ENCODE data around the gene NEK1. TPM values are rescaled to one million over a fixed set of nuclear protein-coding genes. Genes with fewer than 3 reads are reported as not detected.

The NEK1 gene
- total and polyA plus RNA-seq, 2 experiments from 2014 or later, result 9.3 to 19.5 TPM

DNA sequence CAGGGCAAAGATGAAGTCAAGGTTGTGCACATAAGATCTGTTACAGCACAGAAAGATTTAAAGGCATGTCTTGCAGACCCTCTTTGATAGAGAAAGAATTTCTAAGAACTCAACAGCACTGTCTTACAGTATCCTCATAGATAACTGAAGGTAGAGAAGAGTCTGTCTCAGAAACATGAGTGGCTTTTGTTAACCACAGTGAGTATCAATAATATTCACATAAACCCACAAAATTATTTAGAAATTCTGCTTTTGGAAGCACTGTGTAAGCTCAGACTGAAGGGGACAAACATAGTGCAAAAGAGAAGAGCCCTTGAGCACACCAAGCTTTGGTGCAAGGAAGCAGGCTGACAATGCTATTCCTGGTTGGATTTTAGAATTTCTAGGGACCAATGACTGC lies 175.6 kb downstream of the NEK1 start (continued):
- TF ChIP-seq CREB1 (CRISPR knock-in tag; IDR thresholded peaks at IDR 0.05; ENCODE audit: low read depth), result no peak
- TF ChIP-seq, protein P1, sequence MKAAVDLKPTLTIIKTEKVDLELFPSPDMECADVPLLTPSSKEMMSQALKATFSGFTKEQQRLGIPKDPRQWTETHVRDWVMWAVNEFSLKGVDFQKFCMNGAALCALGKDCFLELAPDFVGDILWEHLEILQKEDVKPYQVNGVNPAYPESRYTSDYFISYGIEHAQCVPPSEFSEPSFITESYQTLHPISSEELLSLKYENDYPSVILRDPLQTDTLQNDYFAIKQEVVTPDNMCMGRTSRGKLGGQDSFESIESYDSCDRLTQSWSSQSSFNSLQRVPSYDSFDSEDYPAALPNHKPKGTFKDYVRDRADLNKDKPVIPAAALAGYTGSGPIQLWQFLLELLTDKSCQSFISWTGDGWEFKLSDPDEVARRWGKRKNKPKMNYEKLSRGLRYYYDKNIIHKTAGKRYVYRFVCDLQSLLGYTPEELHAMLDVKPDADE (IDR thresholded peaks at IDR 0.05), result no peak
- no peak for TF ChIP-seq ZNF331 (CRISPR knock-in tag; IDR thresholded peaks at IDR 0.05; ENCODE audit: low read depth)
- no peak for TF ChIP-seq POLR2AphosphoS5 (IDR thresholded peaks at IDR 0.05; ENCODE audit: low read depth)
- TF ChIP-seq, protein P2, sequence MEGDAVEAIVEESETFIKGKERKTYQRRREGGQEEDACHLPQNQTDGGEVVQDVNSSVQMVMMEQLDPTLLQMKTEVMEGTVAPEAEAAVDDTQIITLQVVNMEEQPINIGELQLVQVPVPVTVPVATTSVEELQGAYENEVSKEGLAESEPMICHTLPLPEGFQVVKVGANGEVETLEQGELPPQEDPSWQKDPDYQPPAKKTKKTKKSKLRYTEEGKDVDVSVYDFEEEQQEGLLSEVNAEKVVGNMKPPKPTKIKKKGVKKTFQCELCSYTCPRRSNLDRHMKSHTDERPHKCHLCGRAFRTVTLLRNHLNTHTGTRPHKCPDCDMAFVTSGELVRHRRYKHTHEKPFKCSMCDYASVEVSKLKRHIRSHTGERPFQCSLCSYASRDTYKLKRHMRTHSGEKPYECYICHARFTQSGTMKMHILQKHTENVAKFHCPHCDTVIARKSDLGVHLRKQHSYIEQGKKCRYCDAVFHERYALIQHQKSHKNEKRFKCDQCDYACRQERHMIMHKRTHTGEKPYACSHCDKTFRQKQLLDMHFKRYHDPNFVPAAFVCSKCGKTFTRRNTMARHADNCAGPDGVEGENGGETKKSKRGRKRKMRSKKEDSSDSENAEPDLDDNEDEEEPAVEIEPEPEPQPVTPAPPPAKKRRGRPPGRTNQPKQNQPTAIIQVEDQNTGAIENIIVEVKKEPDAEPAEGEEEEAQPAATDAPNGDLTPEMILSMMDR (conservative IDR thresholded peaks at IDR 0.05; ENCODE audit: low read depth in 2 of 2), result no peak

DNA sequence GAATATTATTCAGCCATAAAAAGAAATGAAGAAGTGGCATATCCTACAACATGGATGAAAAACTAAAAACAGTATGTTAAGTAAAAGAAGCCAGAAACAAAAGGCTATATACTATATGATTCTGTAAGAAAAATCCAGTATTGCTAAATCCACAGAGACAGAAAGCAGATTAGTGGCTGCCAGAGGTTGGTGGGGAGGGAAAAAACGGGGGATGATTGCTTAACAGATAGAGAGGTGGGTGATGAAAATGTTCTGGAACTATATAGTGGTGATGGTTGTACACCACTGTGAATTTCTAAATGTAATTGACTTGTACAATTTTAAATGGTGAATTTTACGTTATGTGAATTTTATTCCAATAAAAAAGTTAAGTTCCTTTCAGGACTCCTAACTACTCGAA lies 184.0 kb downstream of the NEK1 start:
- H3K4me3 ChIP-seq, result no peak overlapping the region
- Mint-ChIP-seq H3K4me3 (no peak overlapping the region), H3K9me3 (no peaks in the 10 kb centered on the region), H3K27ac (no peak overlapping the region), H3K27me3 (ENCODE audit: insufficient read depth, low read depth, poor library complexity) (no peaks in the 10 kb centered on the region), H3K36me3 (ENCODE audit: low read depth) (no peaks in the 10 kb centered on the region), H3K4me1 (no peaks in the 10 kb centered on the region)
- H3K79me2 ChIP-seq (replicated peaks; ENCODE audit: insufficient read depth), result no peaks in the 10 kb centered on the region
- no peak overlapping the region for H3K27ac ChIP-seq (ENCODE audit: low read depth)
- no peak overlapping the region for H3K4me2 ChIP-seq
- no peaks in the 10 kb centered on the region for H3F3A ChIP-seq (replicated peaks; ENCODE audit: low read depth)
- no peaks in the 10 kb centered on the region for H3K27me3 ChIP-seq (ENCODE audit: insufficient read depth)
- H4K20me1 ChIP-seq (replicated peaks; ENCODE audit: insufficient read depth), result no peaks in the 10 kb centered on the region
- H2AFZ ChIP-seq, result no peak overlapping the region
- H3K36me3 ChIP-seq (ENCODE audit: insufficient read depth), result no peaks in the 10 kb centered on the region
- H3K9me2 ChIP-seq (ENCODE audit: insufficient read depth), result no peaks in the 10 kb centered on the region
- ATAC-seq, result no peak
- no peak for DNase-seq (ENCODE audit: low spot score)
- no peaks in the 10 kb centered on the region for H3K4me1 ChIP-seq (ENCODE audit: insufficient read depth)
- TF ChIP-seq STAT1 (IDR thresholded peaks at IDR 0.05; ENCODE audit: unreplicated experiment), result no peak
- TF ChIP-seq EZH2 (IDR thresholded peaks at IDR 0.05; ENCODE audit: low read depth, unreplicated experiment), result no peak
- TF ChIP-seq JUNB (IDR thresholded peaks at IDR 0.05; ENCODE audit: unreplicated experiment), result no peak
- TF ChIP-seq EZH2phosphoT487 (IDR thresholded peaks at IDR 0.05; ENCODE audit: unreplicated experiment), result no peak
- TF ChIP-seq, protein P2 (conservative IDR thresholded peaks at IDR 0.05; ENCODE audit: low read depth in 2 of 2), result no peak
- TF ChIP-seq, protein P3, sequence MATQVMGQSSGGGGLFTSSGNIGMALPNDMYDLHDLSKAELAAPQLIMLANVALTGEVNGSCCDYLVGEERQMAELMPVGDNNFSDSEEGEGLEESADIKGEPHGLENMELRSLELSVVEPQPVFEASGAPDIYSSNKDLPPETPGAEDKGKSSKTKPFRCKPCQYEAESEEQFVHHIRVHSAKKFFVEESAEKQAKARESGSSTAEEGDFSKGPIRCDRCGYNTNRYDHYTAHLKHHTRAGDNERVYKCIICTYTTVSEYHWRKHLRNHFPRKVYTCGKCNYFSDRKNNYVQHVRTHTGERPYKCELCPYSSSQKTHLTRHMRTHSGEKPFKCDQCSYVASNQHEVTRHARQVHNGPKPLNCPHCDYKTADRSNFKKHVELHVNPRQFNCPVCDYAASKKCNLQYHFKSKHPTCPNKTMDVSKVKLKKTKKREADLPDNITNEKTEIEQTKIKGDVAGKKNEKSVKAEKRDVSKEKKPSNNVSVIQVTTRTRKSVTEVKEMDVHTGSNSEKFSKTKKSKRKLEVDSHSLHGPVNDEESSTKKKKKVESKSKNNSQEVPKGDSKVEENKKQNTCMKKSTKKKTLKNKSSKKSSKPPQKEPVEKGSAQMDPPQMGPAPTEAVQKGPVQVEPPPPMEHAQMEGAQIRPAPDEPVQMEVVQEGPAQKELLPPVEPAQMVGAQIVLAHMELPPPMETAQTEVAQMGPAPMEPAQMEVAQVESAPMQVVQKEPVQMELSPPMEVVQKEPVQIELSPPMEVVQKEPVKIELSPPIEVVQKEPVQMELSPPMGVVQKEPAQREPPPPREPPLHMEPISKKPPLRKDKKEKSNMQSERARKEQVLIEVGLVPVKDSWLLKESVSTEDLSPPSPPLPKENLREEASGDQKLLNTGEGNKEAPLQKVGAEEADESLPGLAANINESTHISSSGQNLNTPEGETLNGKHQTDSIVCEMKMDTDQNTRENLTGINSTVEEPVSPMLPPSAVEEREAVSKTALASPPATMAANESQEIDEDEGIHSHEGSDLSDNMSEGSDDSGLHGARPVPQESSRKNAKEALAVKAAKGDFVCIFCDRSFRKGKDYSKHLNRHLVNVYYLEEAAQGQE (IDR thresholded peaks at IDR 0.05; ENCODE audit: unreplicated experiment), result no peak
- TF ChIP-seq, protein P1 (IDR thresholded peaks at IDR 0.05), result no peak
- no peak for TF ChIP-seq ZNF114 (CRISPR knock-in tag; IDR thresholded peaks at IDR 0.05)
